ENCODE measurements around the gene IL9.

DNA sequence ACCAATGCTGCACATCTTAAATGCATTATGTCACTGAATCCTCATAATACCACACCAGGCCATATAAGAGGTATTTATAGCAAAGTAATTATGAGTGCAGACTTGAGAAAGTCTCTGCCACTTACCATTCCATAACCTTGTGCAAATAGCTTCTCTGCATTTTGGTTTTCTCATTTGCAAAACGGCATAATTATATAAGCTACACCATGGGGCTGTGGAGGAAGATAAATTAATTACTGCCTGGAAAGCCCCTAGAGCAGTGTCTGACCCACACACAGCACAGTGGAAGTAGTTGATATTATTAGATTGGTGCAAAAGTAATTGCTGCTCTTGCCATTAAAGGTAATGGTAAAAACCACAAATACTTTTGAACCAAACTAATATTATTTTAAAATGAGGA, 9.5 kb upstream of the IL9 start:
- TF ChIP-seq POLR2A (IDR thresholded peaks at IDR 0.05): no peak
- TF ChIP-seq, protein P1, sequence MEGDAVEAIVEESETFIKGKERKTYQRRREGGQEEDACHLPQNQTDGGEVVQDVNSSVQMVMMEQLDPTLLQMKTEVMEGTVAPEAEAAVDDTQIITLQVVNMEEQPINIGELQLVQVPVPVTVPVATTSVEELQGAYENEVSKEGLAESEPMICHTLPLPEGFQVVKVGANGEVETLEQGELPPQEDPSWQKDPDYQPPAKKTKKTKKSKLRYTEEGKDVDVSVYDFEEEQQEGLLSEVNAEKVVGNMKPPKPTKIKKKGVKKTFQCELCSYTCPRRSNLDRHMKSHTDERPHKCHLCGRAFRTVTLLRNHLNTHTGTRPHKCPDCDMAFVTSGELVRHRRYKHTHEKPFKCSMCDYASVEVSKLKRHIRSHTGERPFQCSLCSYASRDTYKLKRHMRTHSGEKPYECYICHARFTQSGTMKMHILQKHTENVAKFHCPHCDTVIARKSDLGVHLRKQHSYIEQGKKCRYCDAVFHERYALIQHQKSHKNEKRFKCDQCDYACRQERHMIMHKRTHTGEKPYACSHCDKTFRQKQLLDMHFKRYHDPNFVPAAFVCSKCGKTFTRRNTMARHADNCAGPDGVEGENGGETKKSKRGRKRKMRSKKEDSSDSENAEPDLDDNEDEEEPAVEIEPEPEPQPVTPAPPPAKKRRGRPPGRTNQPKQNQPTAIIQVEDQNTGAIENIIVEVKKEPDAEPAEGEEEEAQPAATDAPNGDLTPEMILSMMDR (IDR thresholded peaks at IDR 0.05): no peak
